Astrocyte (in vitro differentiated cells and primary cell): ENCODE results near the gene MYO7B. TPM values are rescaled to one million over a fixed set of nuclear protein-coding genes. Genes with fewer than 3 reads are reported as not detected.
A peak's percentile ranks its signal among the peaks of the same experiment; 100 is the strongest.

Experiments used
- DNase-seq: peaks from one replicate; pipeline ENCODE4 v3.0.0-alpha.2; 2010; ENCODE audit warnings: low read depth
- FAIRE-seq: peaks from 2 replicates; lab custom pipeline; 2011; peaks lifted over from hg19 to GRCh38; lab: Jason Lieb, UNC
- H2AFZ ChIP-seq: 2 replicates; pipeline ENCODE4 v1.6.0; 2012; ENCODE audit warnings: low read depth, low read length, inconsistent platforms
- H3K27ac ChIP-seq: 2 replicates; pipeline ENCODE4 v1.5.1; 2011; ENCODE audit warnings: low read depth, low read length, inconsistent platforms
- H3K27me3 ChIP-seq: 2 replicates; pipeline ENCODE4 v1.6.0; 2011; ENCODE audit warnings: low read length, inconsistent platforms; ENCODE audit not compliant: insufficient read depth
- H3K36me3 ChIP-seq: 2 replicates; pipeline ENCODE4 v1.5.1; 2011; ENCODE audit warnings: low read length, inconsistent platforms; ENCODE audit not compliant: insufficient read depth
- H3K4me1 ChIP-seq: 2 replicates; pipeline ENCODE4 v1.5.1; 2011; ENCODE audit warnings: low read length, inconsistent platforms; ENCODE audit not compliant: insufficient read depth
- H3K4me2 ChIP-seq: 2 replicates; pipeline ENCODE4 v1.6.0; 2012; ENCODE audit warnings: low read length, inconsistent platforms
- H3K4me3 ChIP-seq: 2 replicates; pipeline ENCODE4 v1.5.1; 2011; ENCODE audit warnings: low read depth, mild to moderate bottlenecking, low read length, inconsistent platforms; ENCODE audit not compliant: insufficient read depth
- H3K79me2 ChIP-seq: 2 replicates; pipeline ENCODE4 v1.6.0; 2012; ENCODE audit warnings: mild to moderate bottlenecking, low read length, inconsistent platforms; ENCODE audit not compliant: insufficient read depth
- H3K9ac ChIP-seq: 2 replicates; pipeline ENCODE4 v1.6.0; 2012; ENCODE audit warnings: mild to moderate bottlenecking, low read length, inconsistent platforms
- H3K9me3 ChIP-seq: 2 replicates; pipeline ENCODE4 v1.5.1; 2012; ENCODE audit warnings: low read depth, mild to moderate bottlenecking, low read length, inconsistent platforms; ENCODE audit not compliant: insufficient read depth
- H4K20me1 ChIP-seq: 2 replicates; pipeline ENCODE4 v1.6.0; 2012; ENCODE audit warnings: low read length, inconsistent platforms; ENCODE audit not compliant: insufficient read depth
- H3K27ac Mint-ChIP-seq: one replicate; pipeline ENCODE4 v1.8.0; 2021; ENCODE audit warnings: mild to moderate bottlenecking, mixed read lengths; ENCODE audit not compliant: unreplicated experiment
- H3K27me3 Mint-ChIP-seq: one replicate; pipeline ENCODE4 v1.8.0; 2021; ENCODE audit warnings: low read depth, mixed read lengths; ENCODE audit not compliant: unreplicated experiment
- H3K36me3 Mint-ChIP-seq: one replicate; pipeline ENCODE4 v1.8.0; 2021; ENCODE audit warnings: low read depth, mixed read lengths; ENCODE audit not compliant: unreplicated experiment
- H3K4me1 Mint-ChIP-seq: one replicate; pipeline ENCODE4 v1.8.0; 2021; ENCODE audit warnings: low read depth, mixed read lengths; ENCODE audit not compliant: unreplicated experiment
- H3K4me3 Mint-ChIP-seq: one replicate; pipeline ENCODE4 v1.8.0; 2021; ENCODE audit warnings: mild to moderate bottlenecking, moderate library complexity, mixed read lengths; ENCODE audit not compliant: unreplicated experiment
- H3K9me3 Mint-ChIP-seq: one replicate; pipeline ENCODE4 v1.8.0; 2021; ENCODE audit warnings: mild to moderate bottlenecking, mixed read lengths; ENCODE audit not compliant: unreplicated experiment
- CTCF ChIP-seq: IDR thresholded peaks from 2 replicates; pipeline ENCODE4 v1.5.1; 2011; ENCODE audit warnings: low read depth, mild to moderate bottlenecking, inconsistent platforms, low read length, moderate library complexity; ENCODE audit not compliant: insufficient read depth
- EZH2 ChIP-seq: IDR thresholded peaks from 2 replicates; pipeline ENCODE4 v1.6.1; 2012; ENCODE audit warnings: mild to moderate bottlenecking, low read length, inconsistent platforms; ENCODE audit not compliant: insufficient read depth
- total RNA-seq: library from RNA; stranded (reverse); gene quantifications from 2 replicates; pipeline ENCODE4 v1.2.1, GENCODE V29; 2021

The MYO7B gene
- total RNA-seq, 1 donor from 2014 or later = 0.77 TPM

GRCh38 chr2:127675331-127676261 is 140.1 kb downstream of the MYO7B start, which contains the start of gene LIMS2:
LIMS2 (minus strand) TSS chr2:127675530; CDS start chr2:127675024, 506 bp downstream.
- H4K20me1 ChIP-seq = peaks cover 4% of the 10 kb centered on the region
- DNase-seq (no peak), FAIRE-seq (no peak)
- Mint-ChIP-seq H3K9me3 (no peaks in the 10 kb centered on the region), H3K4me1 (peaks cover 20% of the 10 kb centered on the region), H3K27ac (peak within 1 kb of the TSS; percentile 94), H3K36me3 (peaks cover 2% of the 10 kb centered on the region), H3K27me3 (peaks cover 25% of the 10 kb centered on the region), H3K4me3 (peak within 1 kb of the TSS; percentile 91)
- peak within 1 kb of the TSS; percentile 90 for H2AFZ ChIP-seq
- H3K4me2 ChIP-seq = peak within 1 kb of the TSS; percentile 95
- peak within 1 kb of the TSS; percentile 59 for H3K4me3 ChIP-seq
- H3K79me2 ChIP-seq = peaks cover 2% of the 10 kb centered on the region
- H3K27me3 ChIP-seq = peaks cover 10% of the 10 kb centered on the region
- peaks cover 13% of the 10 kb centered on the region for H3K4me1 ChIP-seq
- H3K9ac ChIP-seq = peak within 1 kb of the TSS; percentile 62
- H3K9me3 ChIP-seq = no peaks in the 10 kb centered on the region
- TF ChIP-seq EZH2 (no peak), CTCF (no peak)
- no peak within 1 kb of the TSS for H3K27ac ChIP-seq
- no peaks in the 10 kb centered on the region for H3K36me3 ChIP-seq

- DNase-seq (no peak), FAIRE-seq (no peak)
- Histone ChIP-seq H3K36me3 (no peaks in the 10 kb centered on the region), H3K9ac (no peak overlapping the region), H3K4me3 (no peak overlapping the region), H2AFZ (no peak overlapping the region), H3K27ac (no peak overlapping the region), H3K4me1 (peaks cover 13% of the 10 kb centered on the region), H3K4me2 (no peak overlapping the region), H3K27me3 (peaks cover 10% of the 10 kb centered on the region), H3K9me3 (no peaks in the 10 kb centered on the region), H4K20me1 (no peaks in the 10 kb centered on the region), H3K79me2 (no peaks in the 10 kb centered on the region)
- H3K36me3 Mint-ChIP-seq = peaks cover 2% of the 10 kb centered on the region
- TF ChIP-seq EZH2 = no peak
- no peak for TF ChIP-seq CTCF
- no peaks in the 10 kb centered on the region for H3K9me3 Mint-ChIP-seq
- H3K27ac Mint-ChIP-seq = no peak overlapping the region
- H3K4me1 Mint-ChIP-seq = peaks cover 19% of the 10 kb centered on the region
- no peak overlapping the region for H3K4me3 Mint-ChIP-seq
- peaks cover 26% of the 10 kb centered on the region for H3K27me3 Mint-ChIP-seq
These were observed 141.4 kb downstream of the MYO7B start for GRCh38 chr2:127676906-127677305.

GRCh38 chr2:127678531-127678930 is 143.0 kb downstream of the MYO7B start:
- Histone ChIP-seq H3K27me3 (peaks cover 10% of the 10 kb centered on the region), H4K20me1 (no peaks in the 10 kb centered on the region), H3K36me3 (no peaks in the 10 kb centered on the region), H3K4me1 (peaks cover 13% of the 10 kb centered on the region), H3K4me2 (no peak overlapping the region), H3K4me3 (no peak overlapping the region), H2AFZ (no peak overlapping the region), H3K79me2 (no peaks in the 10 kb centered on the region), H3K27ac (no peak overlapping the region), H3K9ac (no peak overlapping the region), H3K9me3 (no peaks in the 10 kb centered on the region)
- DNase-seq (no peak), FAIRE-seq (no peak)
- TF ChIP-seq CTCF (no peak), EZH2 (no peak)
- H3K36me3 Mint-ChIP-seq = no peaks in the 10 kb centered on the region
- no peaks in the 10 kb centered on the region for H3K9me3 Mint-ChIP-seq
- H3K27ac Mint-ChIP-seq = no peak overlapping the region
- H3K4me1 Mint-ChIP-seq = peaks cover 20% of the 10 kb centered on the region
- no peak overlapping the region for H3K4me3 Mint-ChIP-seq
- peaks cover 26% of the 10 kb centered on the region for H3K27me3 Mint-ChIP-seq
